Neural progenitor cell (in vitro differentiated cells): Measurements from ENCODE around the gene BBS4. TPM values are rescaled to one million over a fixed set of nuclear protein-coding genes. Genes with fewer than 3 reads are reported as not detected.
A peak's percentile ranks its signal among the peaks of the same experiment; 100 is the strongest.

ENCODE experiments used
- DNase-seq: peaks from one replicate; pipeline ENCODE4 v3.0.0-alpha.2; 2016; ENCODE audit warnings: low spot score
- H2AFZ ChIP-seq: fragments of 200-600 bp; sonication (generic); replicated peaks from 2 replicates; pipeline ENCODE4 v1.6.1; 2016; ENCODE audit warnings: antibody characterized with exemption
- H3F3A ChIP-seq: fragments of 200-600 bp; sonication (generic); 2 replicates; pipeline ENCODE4 v1.6.1; 2016; ENCODE audit warnings: antibody characterized with exemption, low read depth
- H3K27ac ChIP-seq: fragments of 200-600 bp; sonication (generic); 2 replicates; pipeline ENCODE4 v1.5.1; 2016; ENCODE audit warnings: mild to moderate bottlenecking
- H3K27me3 ChIP-seq: fragments of 200-600 bp; sonication (generic); 2 replicates; pipeline ENCODE4 v1.6.1; 2016; ENCODE audit warnings: mild to moderate bottlenecking, moderate library complexity
- H3K36me3 ChIP-seq: fragments of 200-600 bp; sonication (generic); 2 replicates; pipeline ENCODE4 v1.5.1; 2016
- H3K4me1 ChIP-seq: fragments of 200-600 bp; sonication (generic); 2 replicates; pipeline ENCODE4 v1.6.1; 2016; ENCODE audit warnings: mixed run types
- H3K4me2 ChIP-seq: fragments of 200-600 bp; sonication (generic); 2 replicates; pipeline ENCODE4 v1.6.1; 2016
- H3K4me3 ChIP-seq: fragments of 200-600 bp; sonication (generic); 2 replicates; pipeline ENCODE4 v1.5.1; 2016
- H3K79me2 ChIP-seq: fragments of 200-600 bp; sonication (generic); 2 replicates; pipeline ENCODE4 v1.6.1; 2016; ENCODE audit warnings: low read depth
- H3K9ac ChIP-seq: fragments of 200-600 bp; sonication (generic); 2 replicates; pipeline ENCODE4 v1.6.1; 2016
- H3K9me3 ChIP-seq: fragments of 200-600 bp; sonication (generic); 2 replicates; pipeline ENCODE4 v1.5.1; 2016; ENCODE audit warnings: low read depth
- H4K20me1 ChIP-seq: fragments of 200-600 bp; sonication (generic); 2 replicates; pipeline ENCODE4 v1.6.1; 2016; ENCODE audit warnings: low read depth
- H3K27ac Mint-ChIP-seq: 3 replicates; pipeline ENCODE4 v1.8.0; 2021; ENCODE audit warnings: mixed read lengths
- H3K27me3 Mint-ChIP-seq: 2 replicates; pipeline ENCODE4 v1.8.0; 2022; ENCODE audit warnings: low read depth, mild to moderate bottlenecking, inconsistent platforms, moderate library complexity, mixed read lengths; ENCODE audit not compliant: insufficient read depth
- H3K36me3 Mint-ChIP-seq: 3 replicates; pipeline ENCODE4 v1.8.0; 2021; ENCODE audit warnings: mixed read lengths
- H3K4me1 Mint-ChIP-seq: 3 replicates; pipeline ENCODE4 v1.8.0; 2021; ENCODE audit warnings: mixed read lengths
- H3K4me3 Mint-ChIP-seq: 3 replicates; pipeline ENCODE4 v1.8.0; 2021; ENCODE audit warnings: mild to moderate bottlenecking, moderate library complexity, mixed read lengths
- H3K9me3 Mint-ChIP-seq: 3 replicates; pipeline ENCODE4 v1.8.0; 2020; ENCODE audit warnings: mixed read lengths
- CTCF ChIP-seq: fragments of 200-600 bp; sonication (generic); IDR thresholded peaks from 2 replicates; pipeline ENCODE4 v1.5.1; 2017; ENCODE audit warnings: antibody characterized with exemption, mild to moderate bottlenecking
- EZH2 ChIP-seq: fragments of 200-600 bp; sonication (generic); IDR thresholded peaks from 2 replicates; pipeline ENCODE4 v1.6.1; 2017; ENCODE audit warnings: antibody characterized with exemption, mild to moderate bottlenecking, moderate library complexity
- EZH2phosphoT487 ChIP-seq: fragments of 200-600 bp; sonication (generic); IDR thresholded peaks from 2 replicates; pipeline ENCODE4 v1.6.1; 2017; ENCODE audit warnings: antibody characterized with exemption
- total RNA-seq: library from RNA; depleted of rRNA; stranded (reverse); fragments of >200 nt; gene quantifications from 2 replicates; pipeline ENCODE4 v1.2.3, GENCODE V29; 2015; ENCODE audit warnings: low replicate concordance

BBS4 gene
- total RNA-seq, 1 donor from 2014 or later, result 57.5 TPM

- no peak overlapping the region for H3K27ac ChIP-seq
- DNase-seq, result no peak
- TF ChIP-seq CTCF (no peak), EZH2 (no peak), EZH2phosphoT487 (no peak)
- H3K4me2 ChIP-seq, result no peak overlapping the region
- H2AFZ ChIP-seq, result peak overlapping the region; percentile 65
- H3K36me3 Mint-ChIP-seq, result no peaks in the 10 kb centered on the region
- H3F3A ChIP-seq, result peaks cover 8% of the 10 kb centered on the region
- peak overlapping the region; percentile 62 for H3K27ac Mint-ChIP-seq
- H3K4me3 Mint-ChIP-seq, result peak overlapping the region; percentile 57
- H3K4me1 Mint-ChIP-seq, result peaks cover 24% of the 10 kb centered on the region
- H3K36me3 ChIP-seq, result no peaks in the 10 kb centered on the region
- no peak overlapping the region for H3K9ac ChIP-seq
- H3K79me2 ChIP-seq, result peaks cover 30% of the 10 kb centered on the region
- peaks cover 2% of the 10 kb centered on the region for H3K27me3 Mint-ChIP-seq
- H4K20me1 ChIP-seq, result peaks cover 4% of the 10 kb centered on the region
- H3K9me3 Mint-ChIP-seq, result no peaks in the 10 kb centered on the region
- no peaks in the 10 kb centered on the region for H3K9me3 ChIP-seq
- H3K4me3 ChIP-seq, result no peak overlapping the region
- H3K27me3 ChIP-seq, result peaks cover 8% of the 10 kb centered on the region
- H3K4me1 ChIP-seq, result peaks cover 4% of the 10 kb centered on the region
These were observed 99.4 kb downstream of the BBS4 start for GRCh38 chr15:72785432-72785831.

- H2AFZ ChIP-seq, result peak overlapping the region; percentile 65
These were observed 99.8 kb downstream of the BBS4 start for GRCh38 chr15:72785841-72786240.

GRCh38 chr15:72786242-72786641, 100.2 kb downstream of the BBS4 start:
- peaks cover 4% of the 10 kb centered on the region for H4K20me1 ChIP-seq
- peak overlapping the region; percentile 65 for H2AFZ ChIP-seq
- no peak overlapping the region for H3K4me2 ChIP-seq
- H3K36me3 ChIP-seq, result no peaks in the 10 kb centered on the region
- H3K9me3 Mint-ChIP-seq, result no peaks in the 10 kb centered on the region
- H3K4me3 Mint-ChIP-seq, result no peak overlapping the region
- peak overlapping the region; percentile 57 for H3K27ac Mint-ChIP-seq
- H3F3A ChIP-seq, result peaks cover 8% of the 10 kb centered on the region
- H3K4me3 ChIP-seq, result no peak overlapping the region
- H3K27me3 Mint-ChIP-seq, result peaks cover 2% of the 10 kb centered on the region
- H3K27me3 ChIP-seq, result peaks cover 8% of the 10 kb centered on the region
- TF ChIP-seq EZH2phosphoT487 (no peak), CTCF (no peak), EZH2 (no peak)
- DNase-seq, result no peak
- peaks cover 4% of the 10 kb centered on the region for H3K4me1 ChIP-seq
- no peaks in the 10 kb centered on the region for H3K9me3 ChIP-seq
- peaks cover 22% of the 10 kb centered on the region for H3K79me2 ChIP-seq
- H3K9ac ChIP-seq, result no peak overlapping the region
- no peak overlapping the region for H3K27ac ChIP-seq
- peaks cover 24% of the 10 kb centered on the region for H3K4me1 Mint-ChIP-seq
- H3K36me3 Mint-ChIP-seq, result no peaks in the 10 kb centered on the region

More at GRCh38 chr15:72785841-72786240, 99.8 kb downstream of the BBS4 start:
- Histone ChIP-seq H4K20me1 (peaks cover 4% of the 10 kb centered on the region), H3K4me2 (no peak overlapping the region), H3K27ac (no peak overlapping the region), H3K79me2 (peaks cover 26% of the 10 kb centered on the region), H3K27me3 (peaks cover 8% of the 10 kb centered on the region), H3K4me3 (no peak overlapping the region), H3K36me3 (no peaks in the 10 kb centered on the region), H3K9ac (no peak overlapping the region), H3K9me3 (no peaks in the 10 kb centered on the region), H3F3A (peaks cover 8% of the 10 kb centered on the region), H3K4me1 (peaks cover 4% of the 10 kb centered on the region)
- Mint-ChIP-seq H3K27me3 (peaks cover 2% of the 10 kb centered on the region), H3K27ac (no peak overlapping the region), H3K4me3 (no peak overlapping the region), H3K4me1 (peaks cover 24% of the 10 kb centered on the region), H3K9me3 (no peaks in the 10 kb centered on the region), H3K36me3 (no peaks in the 10 kb centered on the region)
- no peak for DNase-seq
- TF ChIP-seq EZH2phosphoT487, result no peak
- no peak for TF ChIP-seq EZH2
- TF ChIP-seq CTCF, result no peak
